HepG2 (cell line): ENCODE measurements around the gene UGT2A2. TPM values are rescaled to one million over a fixed set of nuclear protein-coding genes. Genes with fewer than 3 reads are reported as not detected.
"Not testable (repeated sequence)": the region's sequence is repeated elsewhere in the genome, so short reads cannot be mapped to it uniquely, and the experiment has no call there.

Source experiments
- ATAC-seq: fragments of 200-7000 bp; cut with Tn5 transposase; 3 replicates; pipeline ENCODE4 v1.9.1; 2020; ENCODE audit warnings: mild to moderate bottlenecking, moderate library complexity
- BruUV-seq: library from RNA; stranded (reverse); fragments of 400-500 nt; replicated peaks from 2 replicates; lab custom pipeline; 2021; lab: Mats Ljungman, UMichigan
- CTCF ChIA-PET: fragments of 300-600 bp; formaldehyde crosslinking; extraction: SDS; loops from one replicate; lab custom pipeline; 2021; ENCODE audit warnings: low total read pairs, inconsistent platforms, low intra/inter-chr PET ratio; lab: Yijun Ruan, JAX
- POLR2A ChIA-PET: fragments of 350-600 bp; sonication (Branson Sonifier 250); formaldehyde crosslinking; loops from one replicate; lab custom pipeline; 2020; ENCODE audit warnings: antibody characterized with exemption, inconsistent platforms; lab: Yijun Ruan, JAX
- DNase-seq: peaks from one replicate; pipeline ENCODE4 v3.0.0-alpha.2; 2015; ENCODE audit warnings: low spot score
- FAIRE-seq: peaks from 3 replicates; lab custom pipeline; 2011; peaks lifted over from hg19 to GRCh38; lab: Jason Lieb, UNC
- H2AFZ ChIP-seq: one replicate; pipeline ENCODE4 v1.6.1; 2011; ENCODE audit warnings: low read length, inconsistent platforms
- H3K27ac ChIP-seq: fragments of 300-600 bp; 3 replicates; pipeline ENCODE4 v1.8.0; 2011; ENCODE audit warnings: mixed run types, mild to moderate bottlenecking, mixed read lengths, low read length, inconsistent platforms; ENCODE audit not compliant: insufficient read depth; ENCODE audit errors: extremely low read length
- H3K27me3 ChIP-seq, 2 experiments: fragments of 200-600 bp in 1 of 2; 2 replicates in 1 of 2; 3 replicates in 1 of 2; pipeline versions ENCODE4 v1.6.0 to v1.8.0; 2011; ENCODE audit warnings: low read length in 2 of 2, mild to moderate bottlenecking in 2 of 2, moderate library complexity in 2 of 2, inconsistent platforms in 1 of 2; ENCODE audit not compliant: insufficient read depth in 2 of 2, control insufficient read depth in 1 of 2
- H3K36me3 ChIP-seq, 2 experiments: fragments of 200-600 bp in 1 of 2; replicated peaks in 1 of 2; 2 replicates in 1 of 2; 3 replicates in 1 of 2; pipeline versions ENCODE4 v1.5.1 to v1.8.0; 2011; ENCODE audit warnings: low read length in 2 of 2, inconsistent platforms in 1 of 2; ENCODE audit not compliant: insufficient read depth in 2 of 2, control insufficient read depth in 1 of 2
- H3K4me1 ChIP-seq: 2 replicates; pipeline ENCODE4 v1.5.1; 2012; ENCODE audit warnings: low read length, inconsistent platforms; ENCODE audit not compliant: insufficient read depth
- H3K4me2 ChIP-seq: 2 replicates; pipeline ENCODE4 v1.6.0; 2011; ENCODE audit warnings: low read depth, low read length, inconsistent platforms
- H3K4me3 ChIP-seq, 3 experiments: fragments of 200-600 bp in 1 of 3; sonication (generic), shearing (Covaris generic) in 1 of 3; replicated peaks in 1 of 3; 2 replicates each; pipeline ENCODE4 v1.5.1; 2011 to 2016; ENCODE audit warnings: low read length in 3 of 3, inconsistent platforms in 2 of 3, low read depth in 2 of 3, mild to moderate bottlenecking in 2 of 3, control low read depth in 1 of 3, mixed read lengths in 1 of 3; ENCODE audit not compliant: insufficient read depth in 1 of 3
- H3K79me2 ChIP-seq: one replicate; pipeline ENCODE4 v1.6.1; 2011; ENCODE audit warnings: low read length, inconsistent platforms; ENCODE audit not compliant: insufficient read depth
- H3K9ac ChIP-seq: 2 replicates; pipeline ENCODE4 v1.6.0; 2011; ENCODE audit warnings: mild to moderate bottlenecking, low read depth, low read length, inconsistent platforms; ENCODE audit not compliant: insufficient read depth
- H3K9me3 ChIP-seq: 2 replicates; pipeline ENCODE4 v1.5.1; 2012; ENCODE audit warnings: mild to moderate bottlenecking, low read length
- H4K20me1 ChIP-seq: 2 replicates; pipeline ENCODE4 v1.6.0; 2011; ENCODE audit warnings: inconsistent platforms, mild to moderate bottlenecking, low read length, moderate library complexity; ENCODE audit not compliant: insufficient read depth
- TEAD2 ChIP-seq: sonication (generic); formaldehyde crosslinking; IDR thresholded peaks from 2 replicates; pipeline ENCODE4 v1.9.0; 2021; ENCODE audit warnings: missing genetic modification reagents
- ZBTB10 ChIP-seq: sonication (generic); formaldehyde crosslinking; IDR thresholded peaks from 2 replicates; pipeline ENCODE4 v1.4.0; 2020; ENCODE audit warnings: missing genetic modification reagents, borderline replicate concordance
- ZBTB33 ChIP-seq: sonication (generic); formaldehyde crosslinking; IDR thresholded peaks from 2 replicates; pipeline ENCODE4 v1.4.0; 2020; ENCODE audit warnings: missing genetic modification reagents
- ZNF354B ChIP-seq: sonication (generic); formaldehyde crosslinking; IDR thresholded peaks from 2 replicates; pipeline ENCODE4 v1.8.0; 2022; ENCODE audit warnings: mild to moderate bottlenecking, missing genetic modification reagents
- WGBS: methylation state at CpG from one replicate; pipeline ENCODE4 v1.1.6; 2017; ENCODE audit warnings: low lambda C conversion rate; 5-methylcytosine and 5-hydroxymethylcytosine counted together
- in situ Hi-C: cut with HindIII; loops from 2 replicates; pipeline ENCODE4 v1.10.0; 2017; ENCODE audit warnings: low pct_unique_long_range_greater_than_20kb; ENCODE audit not compliant: extremely low pct_ligation_motif_present
- intact Hi-C: fragments of 100-400 bp; cut with micrococcal nuclease; formaldehyde crosslinking; loops from one replicate; pipeline ENCODE4 v1.10.0; 2022; ENCODE audit not compliant: unreplicated experiment
- polyA plus RNA-seq, 8 experiments: library from polyadenylated mRNA; depleted of rRNA in 3 of 8; stranded (reverse) in 7 of 8; unstranded in 1 of 8; fragments of >200 nt; fragmentation: Illumina TruSeq in 4 of 8; extraction: Trizol in 4 of 8; gene quantifications; 2 replicates each; pipeline versions ENCODE4 v1.2.1 to v1.2.3, GENCODE V29; 2011 to 2016; ENCODE audit warnings: low read depth in 4 of 8, missing spikeins in 1 of 8, mixed read lengths in 1 of 8; ENCODE audit not compliant: insufficient read depth in 1 of 8
- total RNA-seq, 5 experiments: library from RNA; depleted of rRNA; stranded (reverse); fragments of >200 nt; fragmentation: Illumina TruSeq; extraction: Trizol; gene quantifications; 2 replicates each; pipeline ENCODE4 v1.2.3, GENCODE V29; 2016; ENCODE audit warnings: low read depth in 1 of 5

UGT2A2 gene
- total and polyA plus RNA-seq, 2 of the 13 experiments (the other 11 are each of a cell fraction or from before 2014, with no cell fraction given): not detected

DNA sequence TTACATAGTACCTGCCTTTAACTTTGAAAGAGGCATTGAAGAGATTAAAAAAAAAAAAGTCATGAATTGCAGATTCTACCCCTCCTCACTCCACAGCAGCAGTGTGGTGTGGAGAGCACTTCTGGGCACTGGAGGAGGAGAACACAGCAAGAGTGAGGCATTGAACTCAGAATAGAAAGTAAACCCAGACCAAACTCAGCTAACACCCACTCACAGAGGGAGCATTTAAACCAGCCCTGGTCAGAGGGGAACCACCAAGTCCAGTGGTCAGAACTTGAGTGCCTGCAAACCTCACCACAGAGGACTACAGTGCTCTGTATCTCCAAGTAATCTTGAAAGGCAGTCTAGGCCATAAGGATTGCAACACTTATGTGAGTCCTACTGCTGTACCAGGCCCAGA, 29.2 kb upstream of the UGT2A2 start (continued):
- TF ChIP-seq ZBTB10 (no peak), TEAD2 (no peak), ZNF354B (CRISPR knock-in tag) (no peak)
- TF ChIP-seq, all 625 proteins: peak for 0

GRCh38 chr4:69664009-69664408, 24.6 kb upstream of the UGT2A2 start:
- H3K4me3 ChIP-seq, CTCF ChIA-PET, ATAC-seq, H3K27ac ChIP-seq: not testable (repeated sequence)
- WGBS: 67% methylated on average over 22 of the region's 22 CpGs
- 0 out of 2 replicates have a peak, but pooled peaks have one; percentile 45 for TF ChIP-seq ZBTB33 (CRISPR knock-in tag)
- TF ChIP-seq, all 625 proteins: peak for 1; not testable (repeated sequence) for 624
- H3K9ac ChIP-seq, H2AFZ ChIP-seq, H3K27me3 ChIP-seq, H3K4me1 ChIP-seq, H3K36me3 ChIP-seq, H3K9me3 ChIP-seq, H3K4me2 ChIP-seq, H4K20me1 ChIP-seq, POLR2A ChIA-PET, FAIRE-seq, intact Hi-C loops, BruUV-seq, in situ Hi-C loops, DNase-seq, H3K79me2 ChIP-seq: not testable (repeated sequence)

DNA sequence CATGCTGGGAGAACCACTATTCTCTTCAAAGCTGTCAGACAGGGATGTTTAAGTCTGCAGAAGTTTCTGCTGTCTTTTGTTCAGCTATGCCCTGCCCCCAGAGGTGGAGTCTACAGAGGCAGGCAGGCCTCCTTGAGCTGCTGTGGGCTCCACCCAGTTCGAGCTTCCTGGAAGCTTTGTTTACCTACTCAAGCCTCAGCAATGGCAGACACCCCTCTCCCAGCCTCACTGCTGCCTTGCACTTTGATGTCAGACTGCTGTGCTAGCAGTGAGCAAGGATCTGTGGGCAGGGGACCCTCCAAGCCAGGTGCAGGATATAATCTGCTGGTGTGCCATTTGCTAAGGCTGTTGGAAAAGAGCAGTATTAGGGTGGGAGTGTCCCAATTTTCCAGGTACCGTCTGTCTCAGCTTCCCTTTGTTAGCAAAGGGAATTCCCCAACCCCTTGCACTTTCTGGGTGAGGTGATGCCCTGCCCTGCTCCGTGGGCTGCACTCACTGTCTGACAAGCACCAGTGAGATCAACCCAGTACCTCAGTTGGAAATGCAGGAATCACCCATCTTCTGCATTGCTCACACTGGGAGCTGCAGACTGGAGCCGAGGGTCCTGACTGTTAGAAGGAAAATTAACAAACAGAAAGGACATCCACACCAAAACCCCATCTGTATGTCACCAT, 21.8 kb upstream of the UGT2A2 start:
- POLR2A ChIA-PET, H3K4me3 ChIP-seq, BruUV-seq, H3K36me3 ChIP-seq, ATAC-seq, H3K9me3 ChIP-seq, H3K27me3 ChIP-seq, H3K79me2 ChIP-seq, DNase-seq, intact Hi-C loops, H2AFZ ChIP-seq, in situ Hi-C loops, H4K20me1 ChIP-seq, FAIRE-seq, H3K27ac ChIP-seq, H3K9ac ChIP-seq, H3K4me1 ChIP-seq, CTCF ChIA-PET: not testable (repeated sequence)
- WGBS: 0% methylated on average over 3 of the region's 4 CpGs
- H3K4me2 ChIP-seq: peak overlapping the region; percentile 4; the same call in 1 of the 2 replicates
